AG08396 (cell line): ENCODE results near the gene KCNH4.

Source experiments
- DNase-seq: peaks from one replicate; pipeline ENCODE4 v3.0.0; 2012; ENCODE audit warnings: low spot score, mixed read lengths

KCNH4 gene

DNA sequence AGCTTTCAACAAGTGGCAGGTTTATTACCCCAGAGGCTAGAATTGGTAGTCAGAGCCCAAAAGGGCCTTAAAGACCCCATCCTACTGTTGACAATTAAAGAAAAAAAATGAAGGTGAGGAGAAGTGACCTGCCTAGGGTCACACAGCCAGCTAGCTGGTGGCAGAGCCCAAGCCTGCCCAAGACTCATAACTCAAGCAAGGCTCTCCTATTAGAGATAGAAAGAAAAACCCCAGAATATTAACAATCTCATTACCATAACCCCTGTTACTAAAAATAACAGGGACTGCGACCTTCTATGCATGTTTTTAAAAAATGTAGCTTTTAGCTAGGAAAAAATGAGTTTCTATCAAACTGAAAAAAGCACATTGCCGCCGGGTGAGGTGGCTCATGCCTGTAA lies 44.3 kb downstream of the KCNH4 start:
- no peak for DNase-seq

DNA sequence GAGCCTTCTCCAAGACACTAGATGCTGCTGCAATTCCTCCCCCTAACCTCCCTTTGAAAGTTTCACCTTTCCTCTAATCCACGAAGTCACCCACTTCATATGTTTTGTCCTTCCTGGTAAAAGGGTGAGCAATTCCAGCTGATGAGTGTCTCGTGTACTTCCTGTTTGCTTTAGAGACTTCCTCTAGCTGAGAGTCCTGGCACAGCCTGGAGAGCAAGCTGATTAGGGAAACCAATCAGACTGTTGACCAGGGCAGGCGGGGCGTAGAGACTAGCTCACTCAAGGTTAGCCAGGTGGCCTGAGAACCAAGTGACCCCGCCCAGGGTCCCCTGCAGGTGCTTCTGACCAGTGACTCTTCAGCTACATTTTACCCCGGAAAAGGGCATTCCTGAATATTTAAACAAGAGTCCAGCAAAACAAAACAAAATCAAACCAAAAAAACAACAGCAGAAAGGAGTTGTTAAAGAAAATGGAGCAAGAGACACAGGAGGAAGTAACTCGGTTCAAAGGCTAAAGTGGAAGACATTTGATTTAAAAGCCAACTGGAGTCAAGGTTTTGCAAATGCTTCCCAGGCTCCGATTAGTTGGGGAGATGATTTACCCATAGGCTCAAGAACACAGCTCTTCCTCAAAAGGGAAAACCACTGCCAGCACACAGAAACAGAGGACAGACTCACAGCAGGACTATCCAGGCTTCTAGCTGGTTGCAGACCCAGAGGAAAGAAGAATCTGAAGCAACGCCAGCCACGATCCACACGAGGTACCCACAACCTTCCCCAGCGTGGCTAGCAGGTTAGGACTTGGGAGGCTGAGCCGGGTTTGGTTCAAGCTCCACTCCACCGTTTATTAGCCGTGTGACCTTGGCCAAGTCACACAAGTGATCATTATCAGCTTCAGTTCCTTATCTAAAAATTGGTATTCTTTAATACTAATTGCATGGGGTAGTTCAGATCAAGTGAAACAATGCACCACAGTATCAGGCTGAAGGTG lies 45.0 kb downstream of the KCNH4 start:
- DNase-seq, result peak; percentile 61

DNA sequence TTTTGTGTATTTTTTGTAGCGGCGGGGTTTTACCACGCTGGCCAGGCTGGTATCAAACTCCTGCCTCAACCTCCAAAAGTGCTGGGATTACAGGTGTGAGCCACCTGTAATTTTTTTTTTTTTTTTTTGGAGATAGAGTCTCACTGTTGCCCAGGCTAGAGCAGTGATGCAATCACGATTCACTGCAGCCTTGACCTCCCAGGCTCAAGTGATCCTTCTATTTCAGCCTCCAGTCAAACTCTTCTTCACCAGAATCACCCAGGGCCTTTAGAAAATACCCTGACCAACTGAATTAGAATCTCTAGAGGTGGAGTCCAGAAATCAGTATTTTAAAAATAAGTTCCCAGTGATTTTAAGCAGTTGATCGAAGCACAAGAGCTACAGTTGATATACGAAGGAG lies 45.8 kb downstream of the KCNH4 start:
- no peak for DNase-seq

DNA sequence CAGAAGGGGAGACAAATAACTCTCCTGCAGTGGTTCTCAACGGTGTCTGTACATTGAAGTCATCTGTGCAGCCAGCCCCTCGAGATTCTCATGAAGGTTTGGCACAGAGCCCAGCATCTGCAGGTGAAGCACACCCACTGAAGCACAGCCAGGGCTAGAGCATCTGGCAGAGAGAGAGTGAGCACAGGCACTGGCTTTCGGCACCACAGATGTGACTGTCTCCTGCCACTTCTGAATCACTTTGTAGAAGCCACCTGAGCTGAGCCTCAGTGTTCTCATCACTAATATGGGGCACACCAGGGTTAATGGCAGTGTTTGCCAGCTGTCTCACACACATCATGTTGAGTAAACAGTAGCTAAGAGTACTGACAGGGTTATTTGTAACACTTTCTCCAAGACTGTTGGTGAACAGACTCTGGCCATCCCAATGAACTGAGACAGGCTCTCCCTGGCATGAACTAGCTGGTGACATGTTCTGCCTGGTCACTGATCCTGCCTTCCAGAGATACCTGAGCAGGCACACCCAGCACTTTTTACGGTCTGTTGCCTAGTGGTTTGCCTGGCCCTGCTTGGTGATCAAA lies 47.4 kb downstream of the KCNH4 start:
- DNase-seq, result no peak

DNA sequence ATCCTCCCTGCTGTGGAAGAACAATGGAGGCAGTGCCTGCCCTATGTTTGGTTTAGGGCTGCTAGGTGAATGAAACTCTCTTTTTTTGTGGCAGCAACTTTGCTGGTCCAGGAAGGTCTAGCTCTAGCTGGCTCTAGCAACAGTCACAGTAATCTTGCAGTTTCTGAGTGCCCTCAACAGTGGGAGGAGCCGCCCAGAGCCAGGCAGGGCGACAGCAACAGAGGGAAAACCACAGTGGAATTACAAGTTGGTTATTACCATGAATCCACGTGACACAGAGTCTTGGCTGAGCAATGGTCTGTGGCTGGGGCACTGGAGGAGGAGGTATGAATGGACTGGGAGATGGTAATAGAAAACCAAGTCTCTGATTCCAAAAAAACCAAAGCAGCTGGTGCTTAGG lies 48.0 kb downstream of the KCNH4 start:
- peak; percentile 91 for DNase-seq

DNA sequence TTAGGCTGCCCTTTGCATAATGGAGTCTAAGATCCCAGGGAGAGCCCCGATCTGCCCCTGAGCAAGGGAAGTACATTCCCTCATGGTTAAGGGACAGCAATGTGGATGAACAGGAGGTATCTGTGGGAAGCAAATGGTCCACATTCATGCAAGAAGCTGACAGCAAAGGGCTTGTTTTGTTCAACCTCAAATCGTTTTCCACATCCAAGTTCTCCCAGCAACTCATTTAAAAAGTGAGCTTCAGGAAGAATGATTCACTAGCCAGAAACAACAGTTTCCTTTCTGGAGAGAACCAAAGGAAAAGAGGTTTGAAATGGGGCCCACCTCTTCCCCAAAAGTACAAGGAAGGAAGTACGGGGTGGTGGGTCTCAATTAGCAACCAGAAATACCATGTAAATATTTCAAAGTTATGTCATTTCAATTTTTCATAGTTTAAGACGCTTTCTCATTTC lies 48.9 kb downstream of the KCNH4 start:
- DNase-seq, result no peak

DNA sequence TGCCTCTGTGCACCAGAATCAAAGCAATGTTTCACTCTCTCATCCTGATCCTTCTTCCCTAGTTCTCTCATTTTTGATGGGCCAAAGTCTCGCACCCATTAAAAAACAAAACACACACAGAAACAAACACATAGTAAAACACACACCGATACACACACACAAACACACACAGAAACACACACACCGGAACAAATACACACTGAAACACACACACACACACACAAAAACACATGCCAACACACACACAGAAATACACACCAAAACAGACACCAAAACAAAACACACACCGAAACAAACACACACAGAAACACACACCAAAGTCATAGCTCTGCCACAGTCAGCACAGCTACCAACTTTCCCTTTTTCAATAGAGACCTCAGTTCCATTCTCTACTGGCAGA lies 49.7 kb downstream of the KCNH4 start:
- no peak for DNase-seq

DNA sequence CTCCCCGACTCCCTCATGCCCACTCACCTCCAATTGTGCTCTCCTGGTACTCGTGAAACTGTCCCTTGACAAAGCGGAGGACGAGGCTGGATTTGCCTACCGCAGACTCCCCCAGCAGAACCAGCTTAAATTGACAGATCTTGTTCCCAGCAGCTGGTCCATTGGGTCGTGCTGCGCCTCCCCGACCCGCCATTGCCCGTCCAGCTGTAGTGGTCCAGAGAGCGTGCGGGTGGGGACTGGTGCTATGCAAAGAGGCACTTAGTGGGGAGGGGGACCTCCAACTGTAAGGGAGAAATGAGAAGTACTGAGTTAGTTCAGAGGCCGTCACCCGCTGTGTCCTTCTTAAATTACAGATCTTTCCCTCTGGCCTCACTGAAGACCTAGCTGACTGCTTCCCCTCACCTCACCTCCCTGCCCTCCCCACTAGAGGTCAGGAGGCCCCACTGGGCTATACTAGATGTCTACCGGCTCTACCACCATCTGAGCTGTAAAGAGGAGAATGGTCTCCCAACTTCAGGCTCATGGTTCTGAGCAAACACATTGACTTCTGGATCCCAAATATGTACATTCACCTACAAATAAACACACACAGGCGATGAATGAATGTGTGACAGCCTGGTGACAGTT lies 50.5 kb downstream of the KCNH4 start:
- no peak for DNase-seq

DNA sequence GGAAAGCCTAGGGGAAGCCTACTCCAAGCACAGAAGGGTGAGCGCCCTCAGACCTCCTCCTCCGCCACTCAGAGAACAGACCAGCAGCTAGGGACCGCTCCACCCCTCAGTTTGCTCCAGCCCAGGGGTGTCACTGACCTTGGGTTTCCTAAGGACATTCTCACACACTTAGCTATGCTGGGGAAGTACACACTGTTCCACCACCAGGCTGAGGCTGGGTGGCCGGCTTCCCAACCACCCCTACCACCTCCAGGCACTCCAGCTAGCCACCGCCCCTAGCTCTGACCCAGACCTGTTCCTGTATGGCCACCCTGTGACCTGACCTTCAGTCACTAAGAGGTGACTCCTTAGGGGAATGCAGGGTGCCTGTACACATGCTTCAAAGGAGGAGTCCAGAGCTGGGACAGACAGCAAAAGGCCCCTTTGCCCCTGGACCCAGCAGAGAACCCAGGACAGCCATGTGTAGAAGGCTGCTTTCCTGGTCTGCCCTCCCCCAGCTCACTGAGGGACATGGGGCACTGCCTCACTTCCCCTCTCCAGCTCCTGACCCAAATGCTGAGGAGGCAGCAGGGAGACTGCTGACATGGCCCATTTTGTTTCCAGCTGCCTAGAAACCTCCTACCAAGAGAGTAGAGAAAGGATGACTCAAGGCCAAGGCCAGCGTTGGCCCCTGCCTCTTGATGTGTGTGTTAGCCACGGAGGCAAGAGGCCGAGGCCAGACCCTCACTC lies 51.7 kb downstream of the KCNH4 start:
- no peak for DNase-seq

DNA sequence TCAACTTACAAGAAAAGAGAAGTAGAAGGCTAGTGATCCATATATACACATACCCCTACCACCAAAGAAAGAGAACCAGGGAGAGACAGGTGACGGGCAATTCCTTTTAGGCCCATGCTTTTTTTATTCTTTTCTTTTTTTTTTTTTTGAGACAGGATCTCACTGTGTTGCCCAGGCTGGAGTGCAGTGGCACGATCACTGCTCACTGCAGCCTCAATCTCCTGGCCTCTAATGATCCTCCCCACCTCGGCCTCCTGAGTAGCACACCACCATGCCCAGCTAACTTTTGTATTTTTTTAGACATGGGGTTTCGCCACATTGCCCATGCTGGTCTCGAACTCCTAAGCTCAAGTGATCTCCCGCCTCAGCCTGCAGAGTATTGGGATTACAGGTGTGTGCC lies 53.5 kb downstream of the KCNH4 start:
- no peak for DNase-seq

DNA sequence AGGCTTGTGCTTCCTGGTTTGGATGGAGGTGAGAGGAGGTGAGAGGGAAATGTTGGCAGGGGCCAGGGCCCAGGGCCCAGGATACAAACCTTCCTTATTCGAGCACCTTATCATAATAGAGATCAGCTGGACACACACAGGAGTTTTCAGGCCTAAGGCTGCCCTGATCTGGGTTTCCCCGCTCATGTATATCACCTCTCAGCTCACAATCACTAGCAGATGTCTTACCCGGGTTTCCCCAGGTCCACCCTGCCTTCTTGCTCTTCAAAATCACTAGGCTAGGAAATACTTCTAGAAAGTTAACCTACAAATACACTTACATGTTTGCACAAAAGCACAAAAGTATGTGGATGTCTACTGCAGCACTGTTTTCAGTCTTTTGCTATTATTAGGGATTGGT lies 54.1 kb downstream of the KCNH4 start:
- no peak for DNase-seq

DNA sequence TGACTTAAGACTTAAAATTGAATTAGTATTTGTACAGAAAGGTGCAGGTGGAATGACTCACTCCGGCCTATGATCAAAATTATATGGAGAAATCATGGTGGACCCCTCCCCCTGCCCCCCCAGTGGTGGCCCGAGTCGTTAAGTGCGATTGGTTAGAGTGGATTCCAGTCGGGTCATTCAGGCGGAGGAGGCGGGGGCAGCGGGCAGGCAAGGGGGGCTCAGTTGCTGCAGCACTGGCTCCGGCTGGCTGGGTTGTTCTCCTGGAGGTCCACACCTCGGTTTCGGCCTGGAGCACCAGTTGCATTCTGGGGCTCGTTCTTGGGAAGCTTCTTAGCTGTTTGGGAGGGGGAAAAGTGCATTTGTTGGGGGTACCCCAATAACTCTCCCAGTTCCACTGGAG lies 55.4 kb downstream of the KCNH4 start:
- no peak for DNase-seq

DNA sequence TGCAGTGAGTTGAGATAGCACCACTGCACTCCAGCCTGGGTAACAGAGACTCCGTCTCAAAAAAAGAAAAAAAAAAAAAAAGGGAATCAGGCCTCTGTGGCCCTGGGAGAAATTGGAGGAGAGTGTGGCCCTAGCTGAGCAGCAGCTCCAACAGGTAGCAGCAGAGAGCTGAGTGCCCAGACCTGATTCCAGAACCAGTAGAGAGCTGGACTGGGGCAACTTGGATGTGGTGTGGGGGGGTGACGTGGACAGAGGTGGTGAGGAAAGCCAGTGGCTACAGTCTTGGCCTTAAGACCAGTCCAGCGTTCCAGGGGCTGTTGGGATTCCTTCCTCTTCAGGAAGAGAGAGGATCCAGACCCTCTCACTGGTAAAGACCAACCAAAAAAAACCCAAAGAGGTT lies 56.7 kb downstream of the KCNH4 start:
- DNase-seq, result no peak

DNA sequence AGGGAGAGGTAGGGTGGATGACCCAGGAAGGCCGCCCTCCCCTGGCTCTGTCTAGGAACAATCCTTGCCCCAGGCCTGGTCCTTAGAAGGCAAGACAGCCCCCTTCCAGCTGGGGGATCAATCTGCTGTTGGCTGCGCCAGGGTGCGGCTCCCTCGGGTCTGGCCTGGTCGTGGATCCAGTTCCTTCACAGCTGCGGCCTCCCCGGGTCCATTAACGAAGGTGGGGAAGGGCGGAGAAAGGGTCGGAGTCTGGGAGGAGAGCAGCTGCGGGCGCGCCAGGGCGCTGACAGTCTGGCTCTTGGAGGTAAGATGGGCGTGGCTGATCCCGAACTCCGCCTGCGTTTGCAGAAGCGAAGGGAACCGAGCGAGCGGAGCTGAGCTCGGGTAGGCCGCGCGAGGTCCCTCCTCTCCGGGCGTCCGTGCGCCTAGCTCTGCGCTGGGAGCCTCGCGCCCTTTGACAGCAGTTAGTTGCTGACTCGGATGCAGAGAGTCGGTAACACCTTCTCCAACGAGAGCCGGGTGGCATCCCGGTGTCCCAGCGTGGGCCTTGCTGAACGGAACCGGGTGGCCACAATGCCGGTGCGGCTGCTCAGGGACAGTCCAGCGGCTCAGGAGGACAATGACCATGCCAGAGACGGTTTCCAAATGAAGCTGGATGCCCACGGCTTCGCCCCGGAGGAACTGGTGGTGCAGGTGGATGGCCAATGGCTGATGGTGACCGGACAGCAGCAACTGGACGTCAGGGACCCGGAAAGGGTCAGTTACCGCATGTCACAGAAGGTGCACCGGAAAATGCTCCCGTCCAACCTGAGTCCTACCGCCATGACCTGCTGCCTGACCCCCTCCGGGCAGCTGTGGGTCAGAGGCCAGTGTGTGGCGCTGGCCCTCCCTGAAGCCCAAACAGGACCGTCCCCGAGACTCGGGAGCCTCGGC lies 58.3 kb downstream of the KCNH4 start, which contains the start of gene HSPB9:
Gene HSPB9 (plus strand): TSS at position 434 of the 933 bp plus-strand sequence. CDS start 47 bp downstream, at position 481.
- DNase-seq, result no peak

DNA sequence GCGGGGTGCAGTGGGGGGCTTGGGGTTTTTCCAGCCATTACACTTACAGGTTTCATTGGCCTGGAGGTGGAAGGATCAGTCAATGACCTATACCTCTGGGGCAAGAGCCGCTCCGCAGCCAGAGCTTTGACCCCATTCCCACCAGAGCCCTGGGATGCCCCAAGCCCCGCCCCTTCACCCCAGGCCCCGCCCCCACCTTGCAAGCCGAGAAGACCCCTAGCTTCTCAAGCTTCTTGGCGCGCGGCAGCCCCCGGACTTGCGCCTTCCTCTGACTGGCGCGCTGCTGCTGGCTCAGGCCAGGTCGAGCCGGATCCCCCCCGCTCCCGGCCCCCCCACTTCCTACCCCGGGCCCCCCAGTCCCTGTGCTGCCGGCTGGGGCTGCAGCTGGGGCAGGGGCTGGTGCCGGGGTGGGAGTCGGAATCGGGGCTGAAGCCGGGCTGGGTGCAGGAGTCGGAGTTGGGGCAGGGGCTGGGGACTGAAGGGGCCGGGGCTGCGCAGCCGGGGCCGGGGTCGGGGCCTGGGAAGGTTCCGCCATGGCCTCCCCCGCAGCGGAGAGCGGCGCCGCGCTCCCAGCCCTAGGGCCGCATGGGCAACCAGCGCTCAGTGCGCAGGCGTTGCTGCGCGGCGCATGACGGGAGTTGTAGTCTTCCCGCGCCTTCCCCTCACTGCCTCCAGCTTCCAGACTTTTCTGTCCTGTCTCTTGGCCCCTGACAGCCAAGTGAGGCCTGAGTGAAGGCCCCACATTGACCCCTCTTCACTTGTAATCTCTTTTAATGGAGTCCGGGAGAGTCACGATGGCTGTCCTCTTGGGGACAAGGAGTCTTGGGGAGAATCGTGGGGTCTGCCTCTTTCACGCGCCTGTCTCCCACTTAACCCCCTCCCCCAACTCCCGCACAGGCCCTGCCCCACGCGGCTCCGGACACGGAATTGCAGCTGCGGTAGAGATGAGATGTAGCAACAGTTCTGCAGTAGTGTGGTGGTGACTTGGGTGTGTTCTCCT lies 59.9 kb downstream of the KCNH4 start, which contains the start of gene KAT2A:
Gene KAT2A (minus strand): TSS at position 598 of the 1,000 bp plus-strand sequence. CDS start 63 bp downstream, at position 535.
- DNase-seq, result peak; percentile 98

DNA sequence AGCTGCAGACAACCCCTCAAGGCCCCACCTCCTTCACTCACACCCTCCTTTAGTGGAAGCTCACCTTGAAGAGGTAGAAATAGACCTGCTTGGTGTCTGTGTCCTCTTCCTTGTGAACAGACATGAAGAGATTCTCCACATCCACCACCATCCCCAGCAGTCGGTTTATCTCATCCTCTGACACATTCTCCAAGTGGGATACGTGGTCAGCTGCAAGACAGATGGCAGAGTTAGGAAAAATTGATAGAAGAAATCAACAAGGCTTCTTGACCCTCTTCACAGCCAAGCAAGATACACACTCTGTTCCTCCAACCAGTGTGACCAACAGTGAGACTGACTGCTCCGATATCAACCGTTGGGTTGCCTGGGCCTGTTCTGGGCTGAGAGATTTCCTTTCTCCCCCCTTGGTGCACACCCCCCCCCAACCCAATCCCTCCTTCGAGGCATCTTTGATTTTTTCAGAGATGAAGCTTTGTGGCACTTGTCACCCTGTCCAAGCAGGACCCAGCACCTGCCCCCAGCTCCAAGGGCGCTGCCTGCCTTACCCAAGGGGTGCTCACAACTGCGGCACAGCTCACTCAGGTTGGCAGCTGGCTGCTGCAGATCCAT lies 60.7 kb downstream of the KCNH4 start:
- no peak for DNase-seq

DNA sequence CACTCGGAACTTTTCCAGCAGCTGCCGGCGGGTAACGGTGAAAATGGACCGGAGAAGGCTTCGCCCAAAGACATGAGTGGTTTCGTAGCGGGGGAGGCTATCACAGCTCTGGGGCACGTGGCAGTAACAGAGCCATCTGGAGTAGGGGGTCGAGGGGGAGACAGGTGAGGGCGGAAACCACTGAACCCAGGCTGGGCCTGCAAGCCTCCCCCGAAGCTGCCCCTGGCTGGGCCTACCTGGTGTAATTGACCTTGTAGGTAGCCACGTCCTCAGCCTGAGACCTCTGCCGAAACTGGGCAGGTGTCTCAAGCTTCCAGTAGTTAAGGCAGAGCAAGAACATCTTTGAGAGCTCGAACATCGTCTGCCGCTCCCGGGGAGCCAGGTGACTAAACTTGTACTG lies 61.6 kb downstream of the KCNH4 start:
- DNase-seq, result no peak

DNA sequence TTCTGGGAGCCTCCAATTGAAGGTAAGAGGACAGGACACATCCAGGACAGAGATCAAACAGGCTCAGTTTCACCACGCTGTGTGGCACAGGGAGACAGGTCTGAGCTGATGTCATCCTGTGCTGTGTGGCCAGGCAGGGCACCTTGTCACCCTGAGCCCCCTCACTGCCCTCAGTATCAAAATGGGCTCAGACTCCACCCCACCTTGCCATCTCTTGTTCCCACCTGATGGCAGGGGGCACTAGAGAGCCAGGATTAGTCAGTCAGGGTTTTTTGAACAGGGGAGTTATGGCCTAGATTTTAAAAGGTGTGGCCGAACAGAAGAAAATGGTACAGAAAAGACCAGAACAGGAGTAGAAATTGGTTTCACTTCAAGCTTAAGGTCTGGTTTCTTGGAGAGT lies 62.4 kb downstream of the KCNH4 start:
- DNase-seq, result no peak

DNA sequence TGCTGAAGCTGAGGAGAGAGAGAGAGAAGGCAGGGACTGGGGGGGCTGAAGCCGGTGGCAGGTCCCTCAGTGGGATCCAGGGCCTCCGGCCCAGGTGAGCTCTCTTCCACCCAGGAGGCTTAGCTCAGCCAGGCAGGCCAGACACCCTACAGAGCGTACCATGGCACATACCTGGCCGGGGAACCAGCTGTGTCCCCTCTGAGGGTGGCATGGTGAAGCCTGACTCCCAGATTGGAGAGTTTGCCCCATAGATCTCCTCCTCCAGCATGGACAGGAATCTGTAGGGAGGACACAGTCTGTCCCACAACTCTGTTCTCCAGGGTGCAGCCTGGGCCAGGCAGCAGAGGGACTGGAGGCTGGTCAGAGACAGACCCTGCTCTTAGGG lies 62.8 kb downstream of the KCNH4 start:
- DNase-seq, result no peak
